ENCODE measurements around the gene LRRC25.

The LRRC25 gene

DNA sequence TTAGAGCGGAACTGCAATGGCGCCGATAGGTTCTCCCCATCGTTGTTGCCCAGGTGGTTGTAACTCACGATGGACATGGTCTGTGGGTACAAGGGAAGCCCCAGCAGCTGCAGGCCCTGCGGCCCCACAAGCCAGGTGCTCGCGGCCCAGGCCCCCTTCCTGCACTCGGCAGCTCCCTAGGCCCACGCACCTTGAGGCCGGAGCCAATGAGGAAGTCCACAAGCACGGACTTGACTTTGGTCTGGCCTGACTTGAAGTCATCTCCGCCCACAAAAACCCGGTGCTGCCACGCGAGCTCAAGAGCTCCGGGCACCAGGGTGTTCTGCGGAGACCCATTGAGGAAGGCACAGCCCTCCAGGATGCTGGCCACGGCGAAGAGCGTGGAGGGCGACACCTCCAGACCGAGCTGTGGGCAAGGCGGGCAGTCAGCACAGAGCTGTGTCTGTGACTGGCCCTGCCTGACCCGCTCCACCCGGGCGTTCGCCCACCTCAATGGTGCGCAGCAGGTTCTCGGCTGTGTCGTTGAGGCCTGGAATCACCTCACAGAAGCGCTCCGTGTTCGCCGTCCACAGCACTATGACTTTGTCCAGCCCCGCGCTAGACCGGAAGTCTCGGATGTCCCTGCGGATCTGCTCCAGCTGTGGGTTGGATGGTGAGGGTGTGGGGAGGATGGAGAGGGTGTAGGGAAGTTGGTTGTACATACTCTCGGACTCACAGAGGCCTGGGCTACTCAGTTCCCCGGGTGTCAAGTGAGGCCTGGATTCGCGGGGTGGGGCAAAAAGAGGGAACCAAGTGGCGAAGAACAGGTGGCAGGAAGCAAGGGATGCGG lies 38.6 kb upstream of the LRRC25 start:
- DNase-seq (ENCODE audit: low read depth, low spot score), result no peak

- DNase-seq (ENCODE audit: low read depth, low spot score), result no peak
These were observed 37.9 kb upstream of the LRRC25 start for GRCh38 chr19:18435178-18435841.

DNA sequence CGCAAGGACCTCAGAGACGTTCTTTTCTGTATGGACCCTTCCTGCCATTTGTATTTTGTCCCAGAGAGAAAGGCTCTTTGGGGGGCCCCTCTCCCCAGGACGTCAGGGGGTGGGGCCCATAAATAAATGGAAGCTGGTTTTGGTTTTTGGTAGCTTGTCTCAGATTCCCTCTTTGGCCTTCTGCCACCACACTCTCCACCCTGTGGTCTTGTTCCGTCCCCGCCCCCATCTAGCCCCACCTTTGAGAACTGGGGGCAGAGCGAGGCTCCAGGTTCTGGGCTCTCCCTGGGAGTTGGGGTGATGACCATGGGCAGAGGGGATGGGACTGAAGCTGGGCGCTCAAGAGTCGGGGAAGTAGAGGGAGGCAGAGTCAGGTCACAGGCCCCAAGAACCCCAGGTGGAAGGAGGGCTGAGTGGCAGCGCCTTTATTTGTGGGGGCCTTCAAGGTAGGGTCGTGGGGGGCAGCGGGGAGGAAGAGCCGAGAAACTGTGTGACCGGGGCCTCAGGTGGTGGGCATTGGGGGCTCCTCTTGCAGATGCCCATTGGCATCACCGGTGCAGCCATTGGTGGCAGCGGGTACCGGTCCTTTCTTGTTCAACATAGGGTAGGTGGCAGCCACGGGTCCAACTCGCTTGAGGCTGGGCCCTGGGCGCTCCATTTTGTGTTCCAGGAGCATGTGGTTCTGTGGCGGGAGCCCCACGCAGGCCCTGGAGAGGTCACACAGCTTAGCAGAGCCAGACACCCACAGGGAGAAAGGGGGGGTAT lies 37.2 kb upstream of the LRRC25 start:
- DNase-seq (ENCODE audit: low read depth, low spot score), result no peak

DNA sequence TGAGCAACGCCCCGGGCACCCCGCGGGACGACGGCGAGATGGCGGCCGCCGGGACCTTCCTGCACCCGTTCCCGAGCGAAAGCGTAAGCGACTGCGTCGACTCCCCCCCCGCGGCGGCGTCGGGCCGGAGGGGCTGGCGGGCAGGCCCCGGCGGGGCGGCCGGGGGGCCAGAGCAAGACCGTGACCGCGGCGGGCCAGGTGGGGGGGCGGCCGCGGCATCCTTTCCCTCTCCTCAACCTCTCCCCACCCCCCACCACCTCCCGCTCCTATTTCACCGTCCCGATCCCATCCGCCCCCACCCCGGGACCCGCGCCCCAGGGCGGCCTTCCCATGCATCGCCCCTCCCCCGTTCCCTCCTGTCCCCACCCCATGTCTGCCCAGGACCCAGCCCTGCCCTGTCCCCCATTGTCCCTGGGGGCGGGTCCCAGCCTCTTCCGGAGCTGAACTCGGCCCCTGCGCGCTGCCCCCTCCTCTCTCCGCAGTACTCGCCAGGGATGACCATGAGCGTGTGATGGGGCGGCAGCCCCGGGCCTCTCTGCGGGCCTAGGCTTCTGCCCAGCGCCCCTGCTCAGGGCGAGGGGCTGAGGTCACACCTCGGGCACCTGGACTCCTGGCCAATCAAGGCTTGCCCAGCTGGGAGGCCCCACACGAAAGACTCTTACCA lies 36.4 kb upstream of the LRRC25 start:
- no peak for DNase-seq (ENCODE audit: low read depth, low spot score)

DNA sequence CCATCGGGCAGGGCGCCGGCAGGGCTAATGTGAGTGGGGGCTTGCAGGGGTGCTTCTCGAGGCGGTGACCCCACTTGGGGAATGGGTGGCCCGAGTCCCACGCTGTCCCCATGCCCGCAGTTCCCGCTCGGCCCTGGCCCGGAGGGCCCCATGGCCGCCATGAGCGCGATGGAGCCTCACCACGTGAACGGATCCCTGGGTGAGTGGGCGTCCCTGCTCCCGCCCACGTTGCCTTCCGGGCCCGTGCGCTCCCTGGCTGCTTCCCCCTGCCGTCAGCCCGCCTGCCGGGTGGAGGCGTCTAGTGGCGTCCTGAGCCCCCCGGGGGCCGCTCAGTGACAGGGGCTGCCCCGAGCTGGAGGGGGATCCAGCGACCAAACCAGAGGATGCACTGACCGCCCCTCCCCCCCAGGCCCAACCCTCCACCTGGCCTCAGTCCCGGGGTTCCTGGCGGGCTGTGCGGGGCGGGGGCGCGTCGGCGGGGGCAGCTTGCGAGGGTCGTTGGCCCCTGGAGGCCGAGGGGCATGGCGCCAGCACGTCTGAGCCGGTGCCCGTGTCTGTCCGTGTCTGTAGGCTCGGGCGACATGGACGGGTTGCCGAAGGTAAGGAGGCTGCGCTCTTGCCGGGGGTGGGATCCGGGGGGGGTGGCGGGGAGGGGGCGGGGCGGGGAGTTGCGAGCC lies 35.7 kb upstream of the LRRC25 start:
- no peak for DNase-seq (ENCODE audit: low read depth, low spot score)

DNA sequence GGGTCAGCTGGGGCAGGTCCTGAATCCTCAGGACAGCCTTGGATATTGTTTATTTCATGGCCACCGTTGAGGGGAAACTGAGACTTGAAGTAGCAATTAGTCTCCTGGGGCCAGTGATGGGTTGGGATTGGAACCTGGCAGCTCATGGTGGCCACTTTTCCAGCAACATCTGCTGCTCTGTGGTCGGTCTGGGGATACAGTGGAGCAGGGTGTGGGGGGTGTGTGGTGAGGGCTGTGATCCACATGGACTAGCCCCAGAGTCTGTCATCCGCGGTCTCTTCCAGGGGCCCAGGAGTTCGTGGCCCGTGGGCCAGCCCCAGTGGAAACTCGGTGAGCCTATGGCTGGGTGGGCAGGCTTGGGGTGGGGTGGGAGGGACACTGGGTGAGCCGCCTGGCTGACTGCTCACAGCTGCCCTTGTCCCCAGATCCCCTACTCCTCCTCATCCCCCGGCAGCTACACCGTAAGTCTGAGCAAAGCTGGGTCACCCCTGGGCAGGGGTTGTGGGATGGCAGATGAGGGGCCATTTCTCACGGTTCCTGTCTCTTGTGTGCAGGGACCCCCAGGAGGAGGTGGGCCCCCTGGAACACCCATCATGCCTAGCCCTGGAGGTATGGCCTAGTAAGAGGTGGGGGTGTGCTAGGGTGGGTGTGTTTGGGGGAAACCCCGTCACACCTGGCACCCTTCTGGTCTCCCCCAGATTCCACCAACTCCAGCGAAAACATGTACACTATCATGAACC lies 35.0 kb upstream of the LRRC25 start:
- DNase-seq (ENCODE audit: low read depth, low spot score), result no peak

- no peak for DNase-seq (ENCODE audit: low read depth, low spot score)
These were observed 34.2 kb upstream of the LRRC25 start for GRCh38 chr19:18431351-18432197.

DNA sequence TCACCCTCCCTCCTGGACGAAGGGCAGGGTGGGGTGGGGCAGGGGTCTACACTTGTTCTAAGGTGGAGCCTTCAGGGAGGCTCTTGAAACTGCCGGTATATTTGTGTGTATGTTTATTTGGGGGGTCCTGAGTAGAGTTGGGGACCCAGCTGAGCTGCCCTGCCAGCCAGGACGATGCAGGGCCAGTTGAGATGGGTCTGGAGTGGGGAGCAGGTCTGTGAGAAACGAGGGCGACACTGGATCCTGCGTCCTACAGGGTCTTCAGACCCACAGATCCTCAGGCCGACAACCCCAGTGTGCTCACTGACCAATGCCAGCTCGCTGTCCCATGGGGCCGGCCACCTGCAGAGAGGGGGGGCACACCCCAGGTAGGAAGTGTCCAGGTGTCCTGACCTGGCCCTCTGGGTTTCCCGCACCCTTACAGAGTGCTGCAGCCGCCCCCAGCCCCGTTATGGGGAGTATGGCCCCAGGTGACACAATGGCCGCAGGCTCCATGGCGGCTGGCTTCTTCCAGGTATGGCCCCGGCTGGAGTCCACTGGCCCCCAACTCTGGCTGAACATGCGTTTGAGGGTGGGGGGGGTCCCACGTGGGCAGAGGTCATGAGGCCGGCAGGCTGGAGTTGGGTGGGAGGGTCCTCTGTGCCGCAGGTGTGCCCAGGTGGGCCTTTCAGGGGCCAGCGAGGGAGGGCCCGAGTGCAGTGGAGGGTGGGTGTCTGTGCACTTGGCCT lies 33.2 kb upstream of the LRRC25 start:
- DNase-seq (ENCODE audit: low read depth, low spot score), result no peak

- DNase-seq (ENCODE audit: low read depth, low spot score), result no peak
These were observed 32.4 kb upstream of the LRRC25 start for GRCh38 chr19:18429717-18430416.

GRCh38 chr19:18428787-18429674 lies 31.6 kb upstream of the LRRC25 start:
- DNase-seq (ENCODE audit: low read depth, low spot score), result no peak

- DNase-seq (ENCODE audit: low read depth, low spot score), result no peak
These were observed 30.9 kb upstream of the LRRC25 start for GRCh38 chr19:18428173-18428786.

DNA sequence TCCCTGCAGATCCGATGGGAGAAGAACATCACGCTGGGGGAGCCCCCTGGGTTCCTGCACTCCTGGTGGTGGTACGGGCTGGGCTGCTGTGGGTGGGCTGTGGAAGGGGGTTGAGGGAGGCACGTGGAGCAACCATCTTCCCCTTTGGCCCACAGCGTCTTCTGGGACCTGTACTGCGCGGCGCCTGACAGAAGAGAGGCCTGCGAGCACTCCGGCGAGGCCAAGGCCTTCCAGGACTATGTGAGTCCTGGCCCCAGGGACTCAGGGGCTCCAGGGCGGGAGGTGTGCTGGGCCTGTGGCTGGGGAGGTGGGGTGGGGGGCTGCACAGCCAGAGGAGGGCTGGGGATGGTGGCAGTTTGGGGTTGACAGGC lies 30.3 kb upstream of the LRRC25 start:
- no peak for DNase-seq (ENCODE audit: low read depth, low spot score)

DNA sequence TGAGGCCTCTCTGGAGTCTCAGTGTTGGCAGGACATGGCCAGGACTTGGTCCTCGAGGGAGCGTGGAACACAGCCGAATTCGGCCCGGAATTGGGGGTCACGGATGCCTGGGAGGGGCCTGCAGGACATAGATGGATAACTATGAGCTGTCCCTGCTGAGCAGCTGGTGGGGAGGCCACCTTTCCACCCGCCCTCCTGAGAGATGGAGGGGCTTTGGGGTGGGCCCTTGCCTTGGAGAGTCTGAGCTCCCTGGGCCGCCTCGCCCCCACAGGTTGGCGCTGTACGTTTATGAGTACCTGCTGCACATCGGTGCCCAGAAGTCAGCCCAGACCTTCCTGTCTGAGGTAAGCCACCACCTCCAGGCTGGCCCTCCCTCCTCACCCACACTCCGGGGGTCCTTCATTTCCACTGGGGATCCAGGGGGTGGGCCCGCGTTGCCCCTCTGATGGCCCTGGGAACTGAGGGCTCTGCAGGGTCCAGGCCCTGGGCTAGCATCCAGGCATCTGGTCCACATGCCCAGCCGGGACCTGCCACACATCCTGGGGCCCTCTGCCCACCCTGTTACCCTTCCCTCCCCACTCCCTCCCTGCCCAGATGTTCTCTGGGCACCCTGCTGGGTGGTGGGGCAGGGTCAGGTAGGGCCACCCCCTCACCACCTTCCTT lies 29.8 kb upstream of the LRRC25 start:
- no peak for DNase-seq (ENCODE audit: low read depth, low spot score)

DNA sequence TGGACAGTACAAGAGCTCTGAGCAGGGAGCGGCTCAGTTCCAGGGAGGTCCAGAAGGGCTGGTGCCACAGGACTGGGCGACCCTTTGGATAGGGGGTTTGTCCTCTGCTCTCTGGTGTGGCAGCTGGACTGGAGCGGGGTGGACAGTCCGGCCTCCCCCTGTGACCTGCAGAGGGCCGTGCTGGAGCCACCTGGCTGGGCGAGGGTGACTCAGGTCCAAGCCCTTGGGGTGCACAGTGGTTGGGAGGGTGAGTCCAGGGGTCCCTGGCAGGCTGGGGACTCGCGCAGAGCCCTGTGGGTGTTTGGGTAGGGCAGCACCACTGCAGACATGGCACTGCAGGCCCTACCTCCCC lies 29.0 kb upstream of the LRRC25 start:
- DNase-seq (ENCODE audit: low read depth, low spot score), result no peak

DNA sequence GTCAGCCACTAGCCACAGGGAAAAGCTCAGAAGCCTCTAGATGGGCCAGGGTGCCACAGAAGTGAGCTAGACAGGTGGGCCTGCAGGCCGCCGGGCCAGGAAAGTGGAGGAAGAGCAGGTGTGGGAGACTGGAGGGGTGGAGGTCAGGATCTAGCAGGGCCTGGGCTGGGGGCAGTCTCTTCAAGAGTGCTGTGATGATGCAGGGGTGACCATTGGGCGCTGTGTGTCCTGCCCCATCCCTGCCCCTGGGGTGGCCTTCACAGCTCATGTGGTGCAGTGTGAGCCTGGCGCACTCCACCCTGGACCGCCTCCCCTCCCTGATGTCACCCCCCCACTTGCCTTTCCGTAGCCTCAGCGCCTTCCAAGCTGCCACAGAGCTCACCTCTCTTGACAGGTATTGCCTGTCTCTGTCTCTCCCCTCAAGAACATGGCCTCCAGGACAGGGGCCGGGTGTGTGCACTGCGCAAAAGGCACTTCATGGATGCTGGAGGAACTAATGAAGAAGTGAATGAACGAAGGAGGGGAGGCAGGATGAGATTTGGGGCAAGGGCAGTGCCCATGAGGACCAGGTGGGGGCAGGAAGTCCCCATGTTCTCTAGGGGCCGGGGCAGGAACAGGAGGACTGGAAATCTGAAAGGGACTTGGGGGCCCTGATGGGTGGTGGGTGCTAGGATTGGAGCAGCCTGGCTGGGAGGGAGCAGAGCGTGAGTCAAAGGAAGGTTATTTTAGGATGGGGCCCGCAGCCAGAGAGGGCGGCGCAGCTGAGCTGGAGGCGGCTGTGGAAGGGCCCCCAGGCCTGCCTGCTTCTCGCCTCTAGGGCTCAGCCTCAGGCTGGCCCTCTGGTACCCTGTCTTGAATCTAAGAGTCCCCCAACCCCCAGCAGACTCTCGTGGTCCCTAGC lies 28.3 kb upstream of the LRRC25 start:
- DNase-seq (ENCODE audit: low read depth, low spot score), result no peak
